HEK293T (cell line): ENCODE results near the gene FNDC3B.

Experiments
- ARNT ChIP-seq: fragments of 450-650 bp; IDR thresholded peaks from 2 replicates; pipeline ENCODE4 v1.6.1; 2017; ENCODE audit warnings: mild to moderate bottlenecking
- BHLHE40 ChIP-seq: fragments of 450-650 bp; IDR thresholded peaks from 2 replicates; pipeline ENCODE4 v1.6.1; 2016; ENCODE audit warnings: mild to moderate bottlenecking, moderate library complexity, borderline replicate concordance
- ELF4 ChIP-seq: fragments of 450-650 bp; IDR thresholded peaks from 2 replicates; pipeline ENCODE4 v1.6.1; 2017; ENCODE audit warnings: antibody characterized with exemption
- FOXA1 ChIP-seq: fragments of 450-650 bp; IDR thresholded peaks from 2 replicates; pipeline ENCODE4 v1.6.1; 2016; ENCODE audit warnings: mild to moderate bottlenecking
- FOXK2 ChIP-seq: fragments of 450-650 bp; IDR thresholded peaks from 2 replicates; pipeline ENCODE4 v1.6.1; 2016; ENCODE audit warnings: mild to moderate bottlenecking
- FOXM1 ChIP-seq: fragments of 450-650 bp; IDR thresholded peaks from 2 replicates; pipeline ENCODE4 v1.6.1; 2017; ENCODE audit warnings: mild to moderate bottlenecking, borderline replicate concordance
- LEF1 ChIP-seq: fragments of 450-650 bp; IDR thresholded peaks from 2 replicates; pipeline ENCODE4 v1.6.1; 2017; ENCODE audit warnings: mild to moderate bottlenecking, borderline replicate concordance
- PKNOX1 ChIP-seq: fragments of 450-650 bp; IDR thresholded peaks from 2 replicates; pipeline ENCODE4 v1.6.1; 2016
- SP1 ChIP-seq: fragments of 450-650 bp; IDR thresholded peaks from 2 replicates; pipeline ENCODE4 v1.6.1; 2017

- no peak for TF ChIP-seq FOXK2
- TF ChIP-seq ARNT = no peak
- TF ChIP-seq SP1 = no peak
- TF ChIP-seq FOXM1 = no peak
- no peak for TF ChIP-seq LEF1
- no peak for TF ChIP-seq FOXA1
- TF ChIP-seq BHLHE40 = no peak
- TF ChIP-seq ELF4 = no peak
- TF ChIP-seq PKNOX1 = no peak
Measured at GRCh38 chr3:172223870-172224269, 184.5 kb downstream of the FNDC3B start.
